HepG2 (cell line): ENCODE measurements around the gene ZNF514. TPM values are rescaled to one million over a fixed set of nuclear protein-coding genes. Genes with fewer than 3 reads are reported as not detected.

Experiments
- ATAD3A ChIP-seq: sonication (generic); formaldehyde crosslinking; IDR thresholded peaks from 2 replicates; pipeline ENCODE4 v1.4.0; 2020; ENCODE audit warnings: missing genetic modification reagents
- ATF7-NPFF ChIP-seq: sonication (generic); formaldehyde crosslinking; IDR thresholded peaks from 2 replicates; pipeline ENCODE4 v1.8.1; 2023; ENCODE audit warnings: mild to moderate bottlenecking, low read depth, missing genetic modification reagents, moderate library complexity
- CBX1 ChIP-seq: IDR thresholded peaks from one replicate; pipeline ENCODE4 v1.6.1; 2016; ENCODE audit warnings: antibody characterized with exemption, low read depth
- ISX ChIP-seq: sonication (generic); formaldehyde crosslinking; conservative IDR thresholded peaks from 2 replicates; pipeline ENCODE4 v1.5.0; 2020; ENCODE audit warnings: missing genetic modification reagents
- PAX8 ChIP-seq: sonication (generic); formaldehyde crosslinking; IDR thresholded peaks from 2 replicates; pipeline ENCODE4 v1.8.0; 2022; ENCODE audit warnings: mild to moderate bottlenecking, missing genetic modification reagents, borderline replicate concordance
- PRDM10 ChIP-seq: sonication (generic); formaldehyde crosslinking; IDR thresholded peaks from 2 replicates; pipeline ENCODE4 v1.4.0; 2020; ENCODE audit warnings: low read depth, missing genetic modification reagents
- ZFP36L1 ChIP-seq: sonication (generic); formaldehyde crosslinking; IDR thresholded peaks from 2 replicates; pipeline ENCODE4 v1.8.0; 2022; ENCODE audit warnings: mild to moderate bottlenecking, missing genetic modification reagents, moderate library complexity
- ZFX ChIP-seq: sonication (generic); formaldehyde crosslinking; IDR thresholded peaks from 2 replicates; pipeline ENCODE4 v1.4.0; 2020; ENCODE audit warnings: mild to moderate bottlenecking, low read depth, missing genetic modification reagents, moderate library complexity
- ZNF678 ChIP-seq: sonication (generic); formaldehyde crosslinking; IDR thresholded peaks from 2 replicates; pipeline ENCODE4 v1.4.0; 2020; ENCODE audit warnings: mild to moderate bottlenecking, missing genetic modification reagents
- ZNF784 ChIP-seq: sonication (generic); formaldehyde crosslinking; IDR thresholded peaks from 2 replicates; pipeline ENCODE4 v1.5.1; 2020; ENCODE audit warnings: missing genetic modification reagents, mild to moderate bottlenecking, borderline replicate concordance
- polyA plus RNA-seq, 8 experiments: library from polyadenylated mRNA; depleted of rRNA in 3 of 8; stranded (reverse) in 7 of 8; unstranded in 1 of 8; fragments of >200 nt; fragmentation: Illumina TruSeq in 4 of 8; extraction: Trizol in 4 of 8; gene quantifications; 2 replicates each; pipeline versions ENCODE4 v1.2.1 to v1.2.3, GENCODE V29; 2011 to 2016; ENCODE audit warnings: low read depth in 4 of 8, missing spikeins in 1 of 8, mixed read lengths in 1 of 8; ENCODE audit not compliant: insufficient read depth in 1 of 8
- total RNA-seq, 5 experiments: library from RNA; depleted of rRNA; stranded (reverse); fragments of >200 nt; fragmentation: Illumina TruSeq; extraction: Trizol; gene quantifications; 2 replicates each; pipeline ENCODE4 v1.2.3, GENCODE V29; 2016; ENCODE audit warnings: low read depth in 1 of 5
- TF ChIP-seq, protein P1 (sequence below): sonication (generic); formaldehyde crosslinking; IDR thresholded peaks from 2 replicates; pipeline ENCODE4 v1.4.0; 2020; ENCODE audit warnings: mild to moderate bottlenecking, low read depth, missing genetic modification reagents
- TF ChIP-seq, protein P2 (sequence below): IDR thresholded peaks from 2 replicates; pipeline ENCODE4 v1.4.0; 2020; ENCODE audit warnings: mild to moderate bottlenecking, missing genetic modification reagents
- TF ChIP-seq, protein P3 (sequence below): sonication (generic); formaldehyde crosslinking; conservative IDR thresholded peaks from 2 replicates; pipeline ENCODE4 v1.4.0; 2020; ENCODE audit warnings: missing genetic modification reagents

ZNF514 gene
- total and polyA plus RNA-seq, 2 of the 13 experiments (the other 11 are each of a cell fraction or from before 2014, with no cell fraction given) = 15.2 to 18.7 TPM

GRCh38 chr2:95121407-95122196, 38.0 kb downstream of the ZNF514 start, which contains the start of gene MRPS5 (continued):
- TF ChIP-seq PRDM10 (CRISPR knock-in tag) (no peak), ATF7-NPFF (CRISPR knock-in tag) (peak; percentile 95; the same call in 1 of the 2 replicates), PAX8 (peak; percentile 96; the same call in 1 of the 2 replicates), ZFP36L1 (CRISPR knock-in tag) (peak; percentile 79; the same call in 1 of the 2 replicates), CBX1 (peak; percentile 97), ZFX (peak; percentile 99), ATAD3A (CRISPR knock-in tag) (no peak), ZNF784 (CRISPR knock-in tag) (peak; percentile 44; the same call in 1 of the 2 replicates), ZNF678 (CRISPR knock-in tag) (peak; percentile 91; the same call in 1 of the 2 replicates), ISX (CRISPR knock-in tag) (peak; percentile 57; the same call in 1 of the 2 replicates)
- TF ChIP-seq, protein P1, sequence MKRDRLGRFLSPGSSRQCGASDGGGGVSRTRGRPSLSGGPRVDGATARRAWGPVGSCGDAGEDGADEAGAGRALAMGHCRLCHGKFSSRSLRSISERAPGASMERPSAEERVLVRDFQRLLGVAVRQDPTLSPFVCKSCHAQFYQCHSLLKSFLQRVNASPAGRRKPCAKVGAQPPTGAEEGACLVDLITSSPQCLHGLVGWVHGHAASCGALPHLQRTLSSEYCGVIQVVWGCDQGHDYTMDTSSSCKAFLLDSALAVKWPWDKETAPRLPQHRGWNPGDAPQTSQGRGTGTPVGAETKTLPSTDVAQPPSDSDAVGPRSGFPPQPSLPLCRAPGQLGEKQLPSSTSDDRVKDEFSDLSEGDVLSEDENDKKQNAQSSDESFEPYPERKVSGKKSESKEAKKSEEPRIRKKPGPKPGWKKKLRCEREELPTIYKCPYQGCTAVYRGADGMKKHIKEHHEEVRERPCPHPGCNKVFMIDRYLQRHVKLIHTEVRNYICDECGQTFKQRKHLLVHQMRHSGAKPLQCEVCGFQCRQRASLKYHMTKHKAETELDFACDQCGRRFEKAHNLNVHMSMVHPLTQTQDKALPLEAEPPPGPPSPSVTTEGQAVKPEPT (CRISPR knock-in tag) = peak; percentile 89; the same call in 1 of the 2 replicates
- TF ChIP-seq, protein P2, sequence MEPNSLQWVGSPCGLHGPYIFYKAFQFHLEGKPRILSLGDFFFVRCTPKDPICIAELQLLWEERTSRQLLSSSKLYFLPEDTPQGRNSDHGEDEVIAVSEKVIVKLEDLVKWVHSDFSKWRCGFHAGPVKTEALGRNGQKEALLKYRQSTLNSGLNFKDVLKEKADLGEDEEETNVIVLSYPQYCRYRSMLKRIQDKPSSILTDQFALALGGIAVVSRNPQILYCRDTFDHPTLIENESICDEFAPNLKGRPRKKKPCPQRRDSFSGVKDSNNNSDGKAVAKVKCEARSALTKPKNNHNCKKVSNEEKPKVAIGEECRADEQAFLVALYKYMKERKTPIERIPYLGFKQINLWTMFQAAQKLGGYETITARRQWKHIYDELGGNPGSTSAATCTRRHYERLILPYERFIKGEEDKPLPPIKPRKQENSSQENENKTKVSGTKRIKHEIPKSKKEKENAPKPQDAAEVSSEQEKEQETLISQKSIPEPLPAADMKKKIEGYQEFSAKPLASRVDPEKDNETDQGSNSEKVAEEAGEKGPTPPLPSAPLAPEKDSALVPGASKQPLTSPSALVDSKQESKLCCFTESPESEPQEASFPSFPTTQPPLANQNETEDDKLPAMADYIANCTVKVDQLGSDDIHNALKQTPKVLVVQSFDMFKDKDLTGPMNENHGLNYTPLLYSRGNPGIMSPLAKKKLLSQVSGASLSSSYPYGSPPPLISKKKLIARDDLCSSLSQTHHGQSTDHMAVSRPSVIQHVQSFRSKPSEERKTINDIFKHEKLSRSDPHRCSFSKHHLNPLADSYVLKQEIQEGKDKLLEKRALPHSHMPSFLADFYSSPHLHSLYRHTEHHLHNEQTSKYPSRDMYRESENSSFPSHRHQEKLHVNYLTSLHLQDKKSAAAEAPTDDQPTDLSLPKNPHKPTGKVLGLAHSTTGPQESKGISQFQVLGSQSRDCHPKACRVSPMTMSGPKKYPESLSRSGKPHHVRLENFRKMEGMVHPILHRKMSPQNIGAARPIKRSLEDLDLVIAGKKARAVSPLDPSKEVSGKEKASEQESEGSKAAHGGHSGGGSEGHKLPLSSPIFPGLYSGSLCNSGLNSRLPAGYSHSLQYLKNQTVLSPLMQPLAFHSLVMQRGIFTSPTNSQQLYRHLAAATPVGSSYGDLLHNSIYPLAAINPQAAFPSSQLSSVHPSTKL (CRISPR knock-in tag) = peak; percentile 47; the same call in 1 of the 2 replicates
- TF ChIP-seq, protein P3, sequence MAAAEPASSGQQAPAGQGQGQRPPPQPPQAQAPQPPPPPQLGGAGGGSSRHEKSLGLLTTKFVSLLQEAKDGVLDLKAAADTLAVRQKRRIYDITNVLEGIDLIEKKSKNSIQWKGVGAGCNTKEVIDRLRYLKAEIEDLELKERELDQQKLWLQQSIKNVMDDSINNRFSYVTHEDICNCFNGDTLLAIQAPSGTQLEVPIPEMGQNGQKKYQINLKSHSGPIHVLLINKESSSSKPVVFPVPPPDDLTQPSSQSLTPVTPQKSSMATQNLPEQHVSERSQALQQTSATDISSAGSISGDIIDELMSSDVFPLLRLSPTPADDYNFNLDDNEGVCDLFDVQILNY (CRISPR knock-in tag) = peak; percentile 44
